HEK293 (cell line): ENCODE measurements around the gene DCC.

ENCODE experiments used
- CTCF ChIA-PET: fragments of 350-600 bp; formaldehyde crosslinking; extraction: SDS; loops from one replicate; lab custom pipeline; 2021; ENCODE audit warnings: antibody characterized with exemption; lab: Yijun Ruan, JAX
- POLR2A ChIA-PET: fragments of 300-600 bp; formaldehyde crosslinking; extraction: SDS; loops from one replicate; lab custom pipeline; 2020; ENCODE audit warnings: antibody characterized with exemption, inconsistent platforms; lab: Yijun Ruan, JAX
- H3K27ac ChIP-seq: fragments of 200-500 bp; sonication (Bioruptor generic); 2 replicates; pipeline ENCODE4 v1.5.1; 2014; ENCODE audit warnings: low read depth, low read length, control low read depth, inconsistent platforms; ENCODE audit errors: extremely low read depth
- H3K36me3 ChIP-seq, 2 experiments: fragments of 200-500 bp in 1 of 2; sonication (Bioruptor generic) in 1 of 2; 1 replicate in 1 of 2; 2 replicates in 1 of 2; pipeline ENCODE4 v1.5.1; 2014 to 2017; ENCODE audit warnings: inconsistent platforms in 2 of 2, low read length in 2 of 2; ENCODE audit not compliant: control insufficient read depth in 2 of 2, insufficient read depth in 1 of 2
- H3K4me1 ChIP-seq: fragments of 200-500 bp; sonication (Bioruptor generic); 2 replicates; pipeline ENCODE4 v1.5.1; 2014; ENCODE audit warnings: mild to moderate bottlenecking, low read length, inconsistent platforms; ENCODE audit not compliant: control insufficient read depth, insufficient read depth
- H3K4me3 ChIP-seq: 2 replicates; pipeline ENCODE4 v1.5.1; 2011; ENCODE audit warnings: low read depth, mild to moderate bottlenecking, control low read depth, low read length, moderate library complexity
- H3K9me3 ChIP-seq: fragments of 200-500 bp; sonication (Bioruptor generic); 2 replicates; pipeline ENCODE4 v1.5.1; 2014; ENCODE audit warnings: low read depth, low read length, inconsistent platforms; ENCODE audit not compliant: control insufficient read depth, insufficient read depth
- BCL11B ChIP-seq: fragments of 450-650 bp; formaldehyde crosslinking; IDR thresholded peaks from 2 replicates; pipeline ENCODE4 v1.5.1; 2016; ENCODE audit warnings: low read depth, missing biosample characterization, missing genetic modification characterization
- KLF8 ChIP-seq: fragments of 450-650 bp; formaldehyde crosslinking; IDR thresholded peaks from 2 replicates; pipeline ENCODE4 v1.5.1; 2016; ENCODE audit warnings: missing biosample characterization, missing genetic modification characterization
- KLF9 ChIP-seq: fragments of 450-650 bp; formaldehyde crosslinking; IDR thresholded peaks from 2 replicates; pipeline ENCODE4 v1.5.1; 2016; ENCODE audit warnings: missing biosample characterization, missing genetic modification characterization, low read depth
- OSR2 ChIP-seq: fragments of 450-650 bp; formaldehyde crosslinking; IDR thresholded peaks from 2 replicates; pipeline ENCODE4 v1.5.1; 2016; ENCODE audit warnings: missing biosample characterization, missing genetic modification characterization
- SCRT1 ChIP-seq: fragments of 450-650 bp; formaldehyde crosslinking; IDR thresholded peaks from 2 replicates; pipeline ENCODE4 v1.5.1; 2016; ENCODE audit warnings: missing biosample characterization, missing genetic modification characterization, borderline replicate concordance
- TCF7L2 ChIP-seq: IDR thresholded peaks from 2 replicates; pipeline ENCODE4 v1.6.1; 2011; ENCODE audit warnings: low read depth, mild to moderate bottlenecking, inconsistent platforms, low read length, moderate library complexity, borderline replicate concordance
- ZBTB20 ChIP-seq: fragments of 450-650 bp; formaldehyde crosslinking; IDR thresholded peaks from 2 replicates; pipeline ENCODE4 v1.5.1; 2016; ENCODE audit warnings: missing biosample characterization, missing genetic modification characterization
- ZFHX2 ChIP-seq: fragments of 450-650 bp; formaldehyde crosslinking; conservative IDR thresholded peaks from 2 replicates; pipeline ENCODE4 v1.5.1; 2016; ENCODE audit warnings: missing biosample characterization, missing genetic modification characterization
- ZNF146 ChIP-seq: fragments of 450-650 bp; formaldehyde crosslinking; IDR thresholded peaks from 2 replicates; pipeline ENCODE4 v1.5.1; 2016; ENCODE audit warnings: missing biosample characterization, missing genetic modification characterization
- ZNF16 ChIP-seq: fragments of 450-650 bp; formaldehyde crosslinking; IDR thresholded peaks from 2 replicates; pipeline ENCODE4 v1.5.1; 2016; ENCODE audit warnings: low read depth, missing biosample characterization, missing genetic modification characterization
- ZNF202 ChIP-seq: fragments of 450-650 bp; formaldehyde crosslinking; IDR thresholded peaks from 2 replicates; pipeline ENCODE4 v1.5.1; 2016; ENCODE audit warnings: missing biosample characterization, missing genetic modification characterization, borderline replicate concordance
- ZNF248 ChIP-seq: fragments of 450-650 bp; formaldehyde crosslinking; IDR thresholded peaks from 2 replicates; pipeline ENCODE4 v1.5.1; 2017; ENCODE audit warnings: missing biosample characterization, missing genetic modification characterization
- ZNF292 ChIP-seq: fragments of 450-650 bp; formaldehyde crosslinking; IDR thresholded peaks from 2 replicates; pipeline ENCODE4 v1.5.1; 2016; ENCODE audit warnings: low read depth, missing biosample characterization, missing genetic modification characterization, borderline replicate concordance
- ZNF350 ChIP-seq: fragments of 450-650 bp; formaldehyde crosslinking; IDR thresholded peaks from 2 replicates; pipeline ENCODE4 v1.5.0; 2017; ENCODE audit warnings: missing biosample characterization, mild to moderate bottlenecking, missing genetic modification characterization
- ZNF391 ChIP-seq: fragments of 450-650 bp; formaldehyde crosslinking; IDR thresholded peaks from 2 replicates; pipeline ENCODE4 v1.5.1; 2016; ENCODE audit warnings: low read depth, missing biosample characterization, missing genetic modification characterization, borderline replicate concordance
- ZNF404 ChIP-seq: fragments of 450-650 bp; formaldehyde crosslinking; IDR thresholded peaks from 2 replicates; pipeline ENCODE4 v1.5.1; 2017; ENCODE audit warnings: missing biosample characterization, missing genetic modification characterization
- ZNF544 ChIP-seq: fragments of 450-650 bp; formaldehyde crosslinking; IDR thresholded peaks from 2 replicates; pipeline ENCODE4 v1.5.0; 2017; ENCODE audit warnings: missing biosample characterization, missing genetic modification characterization
- ZNF548 ChIP-seq: fragments of 450-650 bp; formaldehyde crosslinking; IDR thresholded peaks from 2 replicates; pipeline ENCODE4 v1.5.1; 2016; ENCODE audit warnings: missing biosample characterization, missing genetic modification characterization
- ZNF600 ChIP-seq: fragments of 450-650 bp; formaldehyde crosslinking; IDR thresholded peaks from 2 replicates; pipeline ENCODE4 v1.5.1; 2016; ENCODE audit warnings: missing biosample characterization, missing genetic modification characterization
- ZNF621 ChIP-seq: fragments of 450-650 bp; formaldehyde crosslinking; IDR thresholded peaks from 2 replicates; pipeline ENCODE4 v1.5.1; 2017; ENCODE audit warnings: missing biosample characterization, missing genetic modification characterization
- ZNF624 ChIP-seq: fragments of 450-650 bp; formaldehyde crosslinking; IDR thresholded peaks from 2 replicates; pipeline ENCODE4 v1.5.1; 2017; ENCODE audit warnings: missing biosample characterization, missing genetic modification characterization
- ZNF670 ChIP-seq: fragments of 450-650 bp; formaldehyde crosslinking; IDR thresholded peaks from 2 replicates; pipeline ENCODE4 v1.5.1; 2016; ENCODE audit warnings: missing biosample characterization, missing genetic modification characterization, low read depth
- ZNF76 ChIP-seq: fragments of 450-650 bp; formaldehyde crosslinking; IDR thresholded peaks from 2 replicates; pipeline ENCODE4; 2016; ENCODE audit warnings: low read depth, missing biosample characterization, missing genetic modification characterization, borderline replicate concordance
- ZSCAN16 ChIP-seq: fragments of 450-650 bp; formaldehyde crosslinking; IDR thresholded peaks from 2 replicates; pipeline ENCODE4 v1.5.1; 2016; ENCODE audit warnings: missing biosample characterization, missing genetic modification characterization
- TF ChIP-seq, protein P1 (sequence below): fragments of 450-650 bp; formaldehyde crosslinking; IDR thresholded peaks from 2 replicates; pipeline ENCODE4 v1.5.1; 2016; ENCODE audit warnings: missing biosample characterization, missing genetic modification characterization
- TF ChIP-seq, protein P2 (sequence below): fragments of 450-650 bp; formaldehyde crosslinking; IDR thresholded peaks from 2 replicates; pipeline ENCODE4 v1.5.1; 2016; ENCODE audit warnings: missing biosample characterization, missing genetic modification characterization
- TF ChIP-seq, protein P3 (sequence below): fragments of 450-650 bp; formaldehyde crosslinking; IDR thresholded peaks from 2 replicates; pipeline ENCODE4 v1.5.1; 2016; ENCODE audit warnings: missing biosample characterization, missing genetic modification characterization
- TF ChIP-seq, protein P4 (sequence below): fragments of 450-650 bp; formaldehyde crosslinking; IDR thresholded peaks from 2 replicates; pipeline ENCODE4 v1.5.1; 2017; ENCODE audit warnings: missing biosample characterization, missing genetic modification characterization
- TF ChIP-seq, protein P5 (sequence below): fragments of 450-650 bp; formaldehyde crosslinking; IDR thresholded peaks from 2 replicates; pipeline ENCODE4 v1.5.1; 2016; ENCODE audit warnings: missing biosample characterization, missing genetic modification characterization

The DCC gene

DNA sequence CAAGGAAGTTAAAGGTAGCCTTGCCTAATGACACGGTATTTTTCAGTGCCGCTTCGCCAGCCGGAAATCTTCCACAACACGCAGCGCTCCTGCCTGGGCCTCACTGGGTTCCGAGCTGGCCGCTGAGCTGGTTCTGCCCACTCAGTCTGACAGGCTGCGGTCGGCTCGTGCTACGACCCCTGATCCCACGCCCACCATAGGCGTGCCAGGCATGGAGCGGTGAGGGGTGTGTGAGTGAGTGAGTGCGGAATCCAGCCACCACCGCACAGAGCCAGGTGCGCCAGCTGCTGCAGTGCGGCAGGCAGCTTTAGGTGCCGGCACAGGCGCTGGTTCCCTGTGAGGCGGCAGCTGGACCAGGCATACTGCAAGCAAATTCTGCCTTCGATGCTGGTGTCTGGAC, 407.9 kb downstream of the DCC start:
- Histone ChIP-seq H3K4me3 (no peak overlapping the region), H3K27ac (no peak overlapping the region), H3K9me3 (no peaks in the 10 kb centered on the region), H3K36me3 (no peaks in the 10 kb centered on the region), H3K4me1 (no peaks in the 10 kb centered on the region)
- no peak for TF ChIP-seq ZNF76 (tag by site-specific recombination)
- no peak for TF ChIP-seq BCL11B (tag by site-specific recombination)
- TF ChIP-seq, protein P1, sequence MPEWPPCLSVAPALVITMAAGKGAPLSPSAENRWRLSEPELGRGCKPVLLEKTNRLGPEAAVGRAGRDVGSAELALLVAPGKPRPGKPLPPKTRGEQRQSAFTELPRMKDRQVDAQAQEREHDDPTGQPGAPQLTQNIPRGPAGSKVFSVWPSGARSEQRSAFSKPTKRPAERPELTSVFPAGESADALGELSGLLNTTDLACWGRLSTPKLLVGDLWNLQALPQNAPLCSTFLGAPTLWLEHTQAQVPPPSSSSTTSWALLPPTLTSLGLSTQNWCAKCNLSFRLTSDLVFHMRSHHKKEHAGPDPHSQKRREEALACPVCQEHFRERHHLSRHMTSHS: no peak
- no peak for TF ChIP-seq ZNF350 (tag by site-specific recombination)
- no peak for TF ChIP-seq ZSCAN16
- TF ChIP-seq, protein P2, sequence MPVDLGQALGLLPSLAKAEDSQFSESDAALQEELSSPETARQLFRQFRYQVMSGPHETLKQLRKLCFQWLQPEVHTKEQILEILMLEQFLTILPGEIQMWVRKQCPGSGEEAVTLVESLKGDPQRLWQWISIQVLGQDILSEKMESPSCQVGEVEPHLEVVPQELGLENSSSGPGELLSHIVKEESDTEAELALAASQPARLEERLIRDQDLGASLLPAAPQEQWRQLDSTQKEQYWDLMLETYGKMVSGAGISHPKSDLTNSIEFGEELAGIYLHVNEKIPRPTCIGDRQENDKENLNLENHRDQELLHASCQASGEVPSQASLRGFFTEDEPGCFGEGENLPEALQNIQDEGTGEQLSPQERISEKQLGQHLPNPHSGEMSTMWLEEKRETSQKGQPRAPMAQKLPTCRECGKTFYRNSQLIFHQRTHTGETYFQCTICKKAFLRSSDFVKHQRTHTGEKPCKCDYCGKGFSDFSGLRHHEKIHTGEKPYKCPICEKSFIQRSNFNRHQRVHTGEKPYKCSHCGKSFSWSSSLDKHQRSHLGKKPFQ (tag by site-specific recombination): no peak
- TF ChIP-seq ZBTB20 (tag by site-specific recombination): no peak
- no peak for TF ChIP-seq ZNF621 (tag by site-specific recombination)
- ChIA-PET POLR2A (no interaction called here), CTCF (no interaction called here)

DNA sequence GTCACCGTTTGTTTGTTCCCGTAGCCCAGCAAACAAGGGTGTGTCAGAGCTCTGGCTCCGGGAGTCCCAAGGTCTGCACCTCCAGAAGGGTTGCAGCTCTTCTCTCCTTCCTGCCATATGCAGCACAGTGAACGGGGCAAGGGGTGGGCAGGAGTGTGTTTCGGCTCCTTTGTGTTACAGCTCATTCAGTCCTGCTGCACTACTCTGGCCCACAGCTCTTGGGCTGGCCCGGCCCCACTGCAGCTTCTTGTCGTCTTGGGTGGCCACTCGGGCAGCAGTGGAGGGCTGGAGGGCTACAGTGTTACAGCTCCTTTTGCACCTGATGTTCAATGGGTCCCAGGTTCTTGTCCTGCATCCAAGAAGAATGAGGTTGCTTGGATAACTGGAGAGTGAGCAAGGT, 408.3 kb downstream of the DCC start:
- ChIA-PET CTCF (no interaction called here), POLR2A (no interaction called here)
- H3K4me1 ChIP-seq: no peaks in the 10 kb centered on the region
- TF ChIP-seq, protein P3, sequence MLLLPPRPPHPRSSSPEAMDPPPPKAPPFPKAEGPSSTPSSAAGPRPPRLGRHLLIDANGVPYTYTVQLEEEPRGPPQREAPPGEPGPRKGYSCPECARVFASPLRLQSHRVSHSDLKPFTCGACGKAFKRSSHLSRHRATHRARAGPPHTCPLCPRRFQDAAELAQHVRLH (tag by site-specific recombination): no peak
- TF ChIP-seq ZNF202 (tag by site-specific recombination): no peak
- TF ChIP-seq OSR2 (tag by site-specific recombination): no peak
- TF ChIP-seq ZNF600: no peak
- no peak for TF ChIP-seq ZNF670 (tag by site-specific recombination)
- TF ChIP-seq ZNF624 (tag by site-specific recombination): no peak
- TF ChIP-seq ZNF146 (tag by site-specific recombination): no peak
- no peak for TF ChIP-seq ZNF292
- TF ChIP-seq KLF8 (tag by site-specific recombination): no peak
- no peak for TF ChIP-seq ZNF391
- no peak for TF ChIP-seq ZNF544 (tag by site-specific recombination)
- no peak for TF ChIP-seq ZNF404 (tag by site-specific recombination)
- TF ChIP-seq TCF7L2: no peak
- TF ChIP-seq KLF9 (tag by site-specific recombination): no peak
- no peaks in the 10 kb centered on the region for H3K9me3 ChIP-seq
- H3K27ac ChIP-seq: no peak overlapping the region
- no peaks in the 10 kb centered on the region for H3K36me3 ChIP-seq
- H3K4me3 ChIP-seq: no peak overlapping the region

DNA sequence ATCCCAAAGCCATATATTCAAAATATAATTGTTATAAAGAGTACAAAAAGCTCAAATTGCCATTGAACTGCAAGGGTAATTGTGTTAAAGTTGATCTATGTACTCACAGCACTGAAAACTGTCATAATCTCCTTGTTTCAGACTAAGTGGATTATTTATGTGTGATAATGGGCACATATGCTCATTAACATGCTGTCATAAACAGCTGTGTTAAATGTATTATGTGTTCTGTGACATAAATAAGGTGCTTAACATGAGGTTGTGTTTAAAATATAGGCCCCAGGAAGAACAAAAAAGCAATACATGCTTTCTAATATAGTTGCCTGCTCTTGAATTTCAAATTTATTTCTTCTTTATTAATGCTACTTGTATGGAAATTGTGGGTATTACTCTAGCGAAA, 409.5 kb downstream of the DCC start:
- no peak overlapping the region for H3K27ac ChIP-seq
- H3K36me3 ChIP-seq: no peaks in the 10 kb centered on the region
- H3K4me1 ChIP-seq: no peaks in the 10 kb centered on the region
- POLR2A ChIA-PET: no interaction called here
- CTCF ChIA-PET: no interaction called here
- no peak overlapping the region for H3K4me3 ChIP-seq
- no peaks in the 10 kb centered on the region for H3K9me3 ChIP-seq
- TF ChIP-seq, protein P3 (tag by site-specific recombination): no peak
- TF ChIP-seq ZNF248 (tag by site-specific recombination): no peak
- TF ChIP-seq, protein P4, sequence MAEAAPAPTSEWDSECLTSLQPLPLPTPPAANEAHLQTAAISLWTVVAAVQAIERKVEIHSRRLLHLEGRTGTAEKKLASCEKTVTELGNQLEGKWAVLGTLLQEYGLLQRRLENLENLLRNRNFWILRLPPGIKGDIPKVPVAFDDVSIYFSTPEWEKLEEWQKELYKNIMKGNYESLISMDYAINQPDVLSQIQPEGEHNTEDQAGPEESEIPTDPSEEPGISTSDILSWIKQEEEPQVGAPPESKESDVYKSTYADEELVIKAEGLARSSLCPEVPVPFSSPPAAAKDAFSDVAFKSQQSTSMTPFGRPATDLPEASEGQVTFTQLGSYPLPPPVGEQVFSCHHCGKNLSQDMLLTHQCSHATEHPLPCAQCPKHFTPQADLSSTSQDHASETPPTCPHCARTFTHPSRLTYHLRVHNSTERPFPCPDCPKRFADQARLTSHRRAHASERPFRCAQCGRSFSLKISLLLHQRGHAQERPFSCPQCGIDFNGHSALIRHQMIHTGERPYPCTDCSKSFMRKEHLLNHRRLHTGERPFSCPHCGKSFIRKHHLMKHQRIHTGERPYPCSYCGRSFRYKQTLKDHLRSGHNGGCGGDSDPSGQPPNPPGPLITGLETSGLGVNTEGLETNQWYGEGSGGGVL: no peak
- TF ChIP-seq ZFHX2 (tag by site-specific recombination): no peak
- no peak for TF ChIP-seq SCRT1 (tag by site-specific recombination)
- no peak for TF ChIP-seq ZNF548 (tag by site-specific recombination)
- no peak for TF ChIP-seq ZNF16 (tag by site-specific recombination)
- TF ChIP-seq, protein P5, sequence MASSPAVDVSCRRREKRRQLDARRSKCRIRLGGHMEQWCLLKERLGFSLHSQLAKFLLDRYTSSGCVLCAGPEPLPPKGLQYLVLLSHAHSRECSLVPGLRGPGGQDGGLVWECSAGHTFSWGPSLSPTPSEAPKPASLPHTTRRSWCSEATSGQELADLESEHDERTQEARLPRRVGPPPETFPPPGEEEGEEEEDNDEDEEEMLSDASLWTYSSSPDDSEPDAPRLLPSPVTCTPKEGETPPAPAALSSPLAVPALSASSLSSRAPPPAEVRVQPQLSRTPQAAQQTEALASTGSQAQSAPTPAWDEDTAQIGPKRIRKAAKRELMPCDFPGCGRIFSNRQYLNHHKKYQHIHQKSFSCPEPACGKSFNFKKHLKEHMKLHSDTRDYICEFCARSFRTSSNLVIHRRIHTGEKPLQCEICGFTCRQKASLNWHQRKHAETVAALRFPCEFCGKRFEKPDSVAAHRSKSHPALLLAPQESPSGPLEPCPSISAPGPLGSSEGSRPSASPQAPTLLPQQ (tag by site-specific recombination): no peak
